Activated naive CD4-positive, alpha-beta T cell treated with anti-CD3 and anti-CD28 coated beads, Interleukin-2, amount 10 ng/mL, durations not matched to agents 7 days and 5 days (primary cell): Measurements from ENCODE around the gene NAB2.

Experiments used
- CTCF ChIA-PET: fragments of 350-600 bp; sonication (Branson Sonifier 250); formaldehyde crosslinking; loops from one replicate; lab custom pipeline; 2021; ENCODE audit warnings: antibody characterized with exemption; lab: Charles Lee
- DNase-seq: peaks from one replicate; pipeline ENCODE4 v3.0.0-alpha.2; 2020
- H3K27ac Mint-ChIP-seq: one replicate; pipeline ENCODE4 v1.8.0; 2021; ENCODE audit warnings: mild to moderate bottlenecking, moderate library complexity, mixed read lengths
- H3K27me3 Mint-ChIP-seq: one replicate; pipeline ENCODE4 v1.8.0; 2021; ENCODE audit warnings: mild to moderate bottlenecking, mixed read lengths
- H3K36me3 Mint-ChIP-seq: one replicate; pipeline ENCODE4 v1.8.0; 2021; ENCODE audit warnings: mixed read lengths
- H3K4me1 Mint-ChIP-seq: one replicate; pipeline ENCODE4 v1.8.0; 2021; ENCODE audit warnings: mixed read lengths
- H3K4me3 Mint-ChIP-seq: one replicate; pipeline ENCODE4 v1.8.0; 2021; ENCODE audit warnings: mild to moderate bottlenecking, moderate library complexity, mixed read lengths
- H3K9me3 Mint-ChIP-seq: one replicate; pipeline ENCODE4 v1.8.0; 2021; ENCODE audit warnings: mixed read lengths

NAB2 gene, protein sequence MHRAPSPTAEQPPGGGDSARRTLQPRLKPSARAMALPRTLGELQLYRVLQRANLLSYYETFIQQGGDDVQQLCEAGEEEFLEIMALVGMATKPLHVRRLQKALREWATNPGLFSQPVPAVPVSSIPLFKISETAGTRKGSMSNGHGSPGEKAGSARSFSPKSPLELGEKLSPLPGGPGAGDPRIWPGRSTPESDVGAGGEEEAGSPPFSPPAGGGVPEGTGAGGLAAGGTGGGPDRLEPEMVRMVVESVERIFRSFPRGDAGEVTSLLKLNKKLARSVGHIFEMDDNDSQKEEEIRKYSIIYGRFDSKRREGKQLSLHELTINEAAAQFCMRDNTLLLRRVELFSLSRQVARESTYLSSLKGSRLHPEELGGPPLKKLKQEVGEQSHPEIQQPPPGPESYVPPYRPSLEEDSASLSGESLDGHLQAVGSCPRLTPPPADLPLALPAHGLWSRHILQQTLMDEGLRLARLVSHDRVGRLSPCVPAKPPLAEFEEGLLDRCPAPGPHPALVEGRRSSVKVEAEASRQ

DNA sequence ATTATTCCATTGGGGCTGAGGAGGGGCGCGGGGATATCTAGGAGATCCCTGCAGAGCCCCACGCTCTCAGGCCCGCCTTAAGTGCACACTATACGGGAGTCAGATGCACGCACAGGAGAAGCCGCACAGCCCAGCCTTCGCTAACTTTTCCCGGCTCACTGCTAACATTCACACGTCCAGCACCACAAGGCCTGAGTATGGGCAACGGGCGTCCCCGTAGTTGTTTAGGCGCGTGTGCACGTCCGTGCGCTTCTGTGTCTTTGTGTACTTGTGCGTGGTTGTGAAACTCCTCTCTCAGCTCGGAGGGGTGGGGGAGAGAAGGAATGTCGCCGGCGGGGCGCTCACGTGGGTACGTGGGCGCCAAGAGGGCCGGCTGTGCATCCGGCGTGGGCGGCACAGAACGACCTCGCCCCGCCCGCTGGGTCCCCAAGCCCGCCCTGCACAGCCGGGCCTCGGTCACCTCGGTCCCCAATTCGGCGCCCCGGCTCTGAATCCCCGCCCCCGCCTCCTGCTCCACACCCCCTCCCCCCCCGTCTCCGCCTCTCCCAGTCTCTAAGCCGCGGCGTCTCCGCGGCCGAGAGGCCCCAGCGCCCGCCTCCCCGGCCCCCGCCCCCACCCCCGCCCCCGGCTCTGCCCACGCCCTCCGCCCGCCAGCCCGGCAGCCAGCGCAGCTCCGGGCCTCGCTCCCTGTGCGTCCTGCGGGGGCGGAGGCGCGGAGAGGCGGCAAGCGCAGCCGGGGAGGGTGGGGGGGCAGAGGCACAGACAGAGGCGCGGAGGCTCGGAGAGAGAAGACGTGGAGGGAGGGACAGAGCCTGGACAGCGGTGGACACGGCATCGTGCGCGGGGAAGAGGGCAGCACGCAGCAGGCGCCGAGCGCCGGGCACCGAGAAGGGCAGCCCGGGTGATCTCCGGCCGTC, at the start of gene NAB2:
Gene NAB2 (plus strand): TSS at position 761 of the 917 bp plus-strand sequence. CDS start 158 bp downstream, outside the sequence.
- Mint-ChIP-seq H3K4me1 (peaks cover 67% of the 10 kb centered on the region), H3K27me3 (no peaks in the 10 kb centered on the region)

GRCh38 chr12:57040211-57040610, 48.7 kb upstream of the NAB2 start:
- no peaks in the 10 kb centered on the region for H3K4me1 Mint-ChIP-seq
- CTCF ChIA-PET = interaction anchor here (0.8 to 1.8 kb wide), 3 partner anchors 20 to 31 kb away, joined by 4 read pairs; no protein-coding TSS in a partner anchor
- no peaks in the 10 kb centered on the region for H3K36me3 Mint-ChIP-seq
- H3K4me3 Mint-ChIP-seq = no peak overlapping the region
- H3K27ac Mint-ChIP-seq = no peak overlapping the region
- no peak for DNase-seq
- H3K27me3 Mint-ChIP-seq = peaks cover 40% of the 10 kb centered on the region
- H3K9me3 Mint-ChIP-seq = no peaks in the 10 kb centered on the region

More for the DNA sequence above, at the start of gene NAB2:
- Mint-ChIP-seq H3K9me3 (no peaks in the 10 kb centered on the region), H3K4me3 (peak within 1 kb of the TSS; percentile 88), H3K36me3 (peaks cover 19% of the 10 kb centered on the region), H3K27ac (peak within 1 kb of the TSS; percentile 94)
- DNase-seq = peak; percentile 97
- CTCF ChIA-PET = interaction anchor here (0.9 to 2.9 kb wide), 6 partner anchors 9 to 671 kb away, joined by 3 to 19 read pairs (median 6); partner anchors contain the start of genes NEMP1 and STAT6

DNA sequence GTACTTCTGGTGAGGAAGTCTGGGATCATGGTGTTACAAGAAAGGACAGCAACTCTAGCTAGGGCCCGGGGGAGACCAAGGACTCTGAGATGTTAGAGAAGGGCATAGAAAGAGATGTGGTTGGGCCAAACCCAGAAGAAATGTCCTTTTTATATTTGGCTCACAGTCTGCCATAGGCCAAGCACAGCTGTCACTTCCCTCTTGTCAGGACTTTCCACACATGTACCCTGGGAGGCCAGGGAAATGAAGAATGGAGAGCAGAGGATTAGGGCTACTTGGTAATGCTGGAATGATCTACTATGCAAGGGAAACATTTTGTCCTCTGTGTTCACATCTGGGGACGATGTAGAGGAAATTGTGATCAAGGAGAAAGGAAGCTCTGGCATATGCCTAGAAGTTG, 48.2 kb upstream of the NAB2 start:
- Mint-ChIP-seq H3K4me1 (no peaks in the 10 kb centered on the region), H3K4me3 (no peak overlapping the region), H3K36me3 (no peaks in the 10 kb centered on the region), H3K27me3 (peaks cover 40% of the 10 kb centered on the region), H3K9me3 (no peaks in the 10 kb centered on the region), H3K27ac (no peak overlapping the region)
- no peak for DNase-seq
- CTCF ChIA-PET = interaction anchor here (0.8 to 1.8 kb wide), 5 partner anchors 19 to 71 kb away, joined by 3 to 4 read pairs (median 4); partner anchors contain the start of gene STAT6

DNA sequence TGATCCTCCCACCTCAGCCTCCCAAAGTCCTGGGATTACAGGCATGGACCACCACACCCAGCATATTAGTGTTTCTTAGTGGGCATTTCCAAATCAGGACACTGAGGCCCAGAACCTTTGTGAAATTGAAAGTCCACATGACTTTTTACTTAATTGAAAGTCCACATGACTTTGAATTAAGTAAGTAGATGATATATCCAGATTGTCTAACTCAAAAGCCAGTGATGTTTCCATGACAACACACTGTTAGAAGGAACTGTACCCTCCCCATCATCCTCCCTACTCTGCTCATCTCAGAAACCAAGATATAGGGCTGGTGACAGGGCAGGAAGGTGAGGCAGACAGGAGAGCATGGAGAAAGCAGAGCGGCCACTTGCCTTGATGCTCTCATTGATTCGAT, 46.2 kb upstream of the NAB2 start:
- DNase-seq = no peak
- CTCF ChIA-PET = interaction anchor here (1.0 to 1.6 kb wide), 2 partner anchors 10 to 12 kb away, joined by 3 to 6 read pairs; no protein-coding TSS in a partner anchor
- Mint-ChIP-seq H3K4me1 (peaks cover 19% of the 10 kb centered on the region), H3K36me3 (no peaks in the 10 kb centered on the region), H3K27me3 (peaks cover 38% of the 10 kb centered on the region), H3K9me3 (no peaks in the 10 kb centered on the region), H3K27ac (no peak overlapping the region), H3K4me3 (no peak overlapping the region)

DNA sequence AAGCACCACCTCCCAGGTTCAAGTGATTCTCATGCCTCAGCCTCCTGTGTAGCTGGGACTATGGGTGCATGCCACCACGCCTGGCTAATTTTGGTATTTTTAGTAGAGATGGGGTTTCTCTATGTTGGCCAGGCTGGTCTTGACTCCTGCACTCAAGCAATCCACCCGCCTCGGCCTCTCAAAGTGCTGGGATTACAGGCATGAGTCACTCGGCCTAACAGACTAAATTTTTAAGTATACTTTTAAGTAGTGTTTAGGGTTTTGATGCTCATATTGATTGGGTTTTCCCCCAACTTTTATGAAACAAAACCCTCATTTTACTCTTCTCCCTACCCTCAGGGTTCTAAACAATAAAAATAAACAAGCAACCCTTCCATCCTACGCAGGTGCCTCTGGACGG, 44.4 kb upstream of the NAB2 start:
- no peak for DNase-seq
- H3K27ac Mint-ChIP-seq = no peak overlapping the region
- no peaks in the 10 kb centered on the region for H3K9me3 Mint-ChIP-seq
- no peak overlapping the region for H3K4me3 Mint-ChIP-seq
- peaks cover 34% of the 10 kb centered on the region for H3K4me1 Mint-ChIP-seq
- CTCF ChIA-PET = interaction anchor here (1.0 to 1.4 kb wide), 2 partner anchors 12 to 18 kb away, joined by 3 to 4 read pairs; no protein-coding TSS in a partner anchor
- peaks cover 27% of the 10 kb centered on the region for H3K27me3 Mint-ChIP-seq
- no peaks in the 10 kb centered on the region for H3K36me3 Mint-ChIP-seq

DNA sequence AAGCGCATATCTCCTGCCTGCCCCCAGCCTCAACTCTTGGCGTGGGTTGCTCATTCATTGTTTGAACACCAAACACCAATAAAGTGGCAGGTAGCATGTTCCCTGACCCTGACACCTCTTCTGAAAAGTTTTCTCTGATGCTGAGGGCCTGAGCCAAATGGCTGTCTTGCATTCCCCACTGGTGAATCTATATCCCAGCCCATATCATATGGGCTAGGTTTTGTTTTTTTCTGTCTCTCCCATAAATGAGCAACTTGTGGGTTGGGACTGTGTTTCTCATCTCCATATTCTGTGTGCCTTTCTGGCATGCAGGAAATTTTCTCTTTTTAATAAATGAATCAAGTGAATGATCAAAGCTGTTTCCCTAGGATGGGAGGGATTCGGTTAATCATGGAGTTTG, 44.0 kb upstream of the NAB2 start:
- Mint-ChIP-seq H3K27ac (no peak overlapping the region), H3K36me3 (no peaks in the 10 kb centered on the region), H3K9me3 (no peaks in the 10 kb centered on the region), H3K27me3 (peaks cover 26% of the 10 kb centered on the region), H3K4me3 (no peak overlapping the region), H3K4me1 (peaks cover 34% of the 10 kb centered on the region)
- CTCF ChIA-PET = interaction anchor here (1.0 kb wide), 1 partner anchor 12 kb away, joined by 3 read pairs; no protein-coding TSS in a partner anchor
- DNase-seq = no peak

DNA sequence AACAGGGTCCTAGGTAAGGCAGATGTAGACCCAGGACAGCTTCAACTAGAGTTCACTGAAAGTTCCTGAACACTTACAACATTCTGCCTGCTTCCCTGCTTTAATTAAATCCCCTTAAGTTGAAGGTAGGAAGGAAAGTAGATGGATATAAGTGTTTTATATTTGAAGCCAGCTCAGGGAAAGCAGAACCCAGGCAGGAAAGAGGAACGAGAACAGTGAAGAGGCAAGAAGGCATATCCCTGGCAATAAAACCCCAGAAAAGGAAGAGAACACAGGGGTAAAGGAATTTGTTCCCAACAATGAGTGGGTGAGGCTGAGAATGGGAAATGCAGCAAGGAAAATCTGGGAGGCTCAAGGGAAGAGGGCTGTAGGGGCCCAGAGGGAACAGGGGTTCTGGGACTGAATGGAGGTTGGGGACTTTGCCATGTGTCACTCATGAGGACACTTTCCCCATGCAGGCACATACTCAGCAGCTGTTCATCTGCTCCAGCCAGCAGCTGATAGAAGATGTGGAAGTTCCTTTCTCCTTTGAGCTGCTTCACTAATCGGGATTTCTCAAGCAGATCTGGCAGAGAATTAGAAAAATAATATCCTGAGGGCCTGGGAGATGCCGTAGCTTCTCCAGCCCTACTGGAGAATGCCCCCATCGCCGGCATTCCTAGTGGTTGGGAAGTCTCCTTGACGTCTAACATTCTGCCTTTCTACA, 42.7 kb upstream of the NAB2 start:
- CTCF ChIA-PET = interaction anchor here (0.7 to 6.9 kb wide), 7 partner anchors 14 to 66 kb away, joined by 3 to 30 read pairs (median 4); no protein-coding TSS in a partner anchor
- peaks cover 24% of the 10 kb centered on the region for H3K27me3 Mint-ChIP-seq
- DNase-seq = no peak
- peak overlapping the region; percentile 33 for H3K27ac Mint-ChIP-seq
- no peaks in the 10 kb centered on the region for H3K36me3 Mint-ChIP-seq
- H3K9me3 Mint-ChIP-seq = no peaks in the 10 kb centered on the region
- H3K4me3 Mint-ChIP-seq = no peak overlapping the region
- peaks cover 34% of the 10 kb centered on the region for H3K4me1 Mint-ChIP-seq

DNA sequence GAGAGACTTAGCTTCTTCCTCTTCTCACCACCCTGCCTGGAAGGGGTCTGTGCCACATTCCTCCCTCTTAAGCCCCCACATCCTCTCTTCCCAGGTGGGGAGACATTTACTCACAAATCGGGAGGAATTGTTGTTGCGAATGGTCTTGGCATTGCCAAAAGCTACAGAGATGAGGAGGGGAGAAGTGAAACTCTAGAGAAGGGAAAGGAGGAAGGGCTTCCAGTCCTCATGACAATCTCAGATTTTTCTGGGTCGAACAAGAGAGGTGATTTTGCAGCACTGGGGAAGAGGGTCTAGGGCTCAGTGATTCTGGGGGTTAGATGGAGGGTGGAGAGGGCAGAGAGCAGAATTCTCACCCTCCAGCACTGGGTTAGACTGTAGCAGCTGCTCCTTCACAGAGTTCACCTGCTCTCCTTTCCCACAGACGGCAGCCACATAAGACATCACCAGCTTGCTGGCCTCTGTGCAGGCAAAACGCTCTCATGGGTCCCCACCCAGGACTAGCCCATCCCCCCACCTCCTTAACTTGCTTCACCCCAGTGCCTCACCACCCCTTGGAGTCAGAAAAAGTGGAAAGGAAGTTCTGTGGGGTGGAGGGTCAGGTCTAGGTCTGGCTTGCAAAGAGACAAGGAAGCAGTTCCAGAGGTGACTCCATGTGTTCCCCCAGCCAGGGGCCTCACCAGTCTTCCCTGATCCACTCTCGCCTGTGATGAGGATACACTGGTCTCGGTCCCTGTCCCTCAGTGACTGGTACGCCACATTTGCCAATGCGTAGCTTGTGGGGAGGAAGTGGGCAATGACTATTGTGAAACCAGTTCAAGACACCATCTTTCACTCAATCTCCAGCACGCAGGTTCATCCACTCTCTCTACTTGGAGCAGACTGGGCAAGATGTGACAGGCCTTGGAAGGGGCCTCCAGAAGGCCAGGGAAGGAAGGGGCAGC, 41.7 kb upstream of the NAB2 start:
- no peak overlapping the region for H3K4me3 Mint-ChIP-seq
- DNase-seq = peak; percentile 68
- peaks cover 34% of the 10 kb centered on the region for H3K4me1 Mint-ChIP-seq
- CTCF ChIA-PET = interaction anchor here (0.7 to 6.9 kb wide), 14 partner anchors 10 to 193 kb away, joined by 3 to 30 read pairs (median 4); no protein-coding TSS in a partner anchor
- H3K36me3 Mint-ChIP-seq = no peaks in the 10 kb centered on the region
- peaks cover 20% of the 10 kb centered on the region for H3K27me3 Mint-ChIP-seq
- H3K27ac Mint-ChIP-seq = peak overlapping the region; percentile 85
- H3K9me3 Mint-ChIP-seq = no peaks in the 10 kb centered on the region

DNA sequence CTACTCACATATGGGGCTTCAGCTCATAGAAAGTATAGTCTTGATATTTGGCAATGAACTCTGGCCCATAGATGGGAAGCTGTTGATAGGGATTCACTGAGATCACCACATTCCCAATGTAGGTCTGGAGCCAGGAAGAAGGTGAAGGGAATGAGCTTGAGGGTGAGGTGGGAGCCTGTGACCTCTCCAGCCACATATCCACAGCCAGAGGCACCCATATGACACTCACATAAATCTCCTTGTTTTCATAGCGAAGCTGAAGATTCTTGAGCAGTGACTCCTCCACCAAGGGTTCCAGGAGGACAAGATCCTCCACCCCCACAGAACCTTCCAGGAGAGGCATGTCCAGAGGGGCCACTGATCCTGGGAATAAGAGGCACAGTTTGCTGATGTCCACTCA, 40.9 kb upstream of the NAB2 start:
- no peaks in the 10 kb centered on the region for H3K9me3 Mint-ChIP-seq
- CTCF ChIA-PET = interaction anchor here (0.8 to 6.9 kb wide), 11 partner anchors 9 to 192 kb away, joined by 3 to 30 read pairs (median 6); no protein-coding TSS in a partner anchor
- peaks cover 34% of the 10 kb centered on the region for H3K4me1 Mint-ChIP-seq

GRCh38 chr12:57048423-57049118, 40.3 kb upstream of the NAB2 start:
- H3K27ac Mint-ChIP-seq = no peak overlapping the region
- peaks cover 12% of the 10 kb centered on the region for H3K27me3 Mint-ChIP-seq
- no peak for DNase-seq
- peaks cover 1% of the 10 kb centered on the region for H3K9me3 Mint-ChIP-seq
- peaks cover 34% of the 10 kb centered on the region for H3K4me1 Mint-ChIP-seq
- no peak overlapping the region for H3K4me3 Mint-ChIP-seq
- CTCF ChIA-PET = interaction anchor here (0.8 to 6.9 kb wide), 12 partner anchors 9 to 192 kb away, joined by 3 to 30 read pairs (median 5); no protein-coding TSS in a partner anchor
- H3K36me3 Mint-ChIP-seq = peaks cover 9% of the 10 kb centered on the region

More for the DNA sequence above, 40.9 kb upstream of the NAB2 start:
- no peak for DNase-seq
- peaks cover 4% of the 10 kb centered on the region for H3K36me3 Mint-ChIP-seq
- H3K27me3 Mint-ChIP-seq = peaks cover 18% of the 10 kb centered on the region
- no peak overlapping the region for H3K4me3 Mint-ChIP-seq
- H3K27ac Mint-ChIP-seq = peak overlapping the region; percentile 85

- Mint-ChIP-seq H3K27ac (no peak overlapping the region), H3K27me3 (peaks cover 8% of the 10 kb centered on the region), H3K9me3 (peaks cover 2% of the 10 kb centered on the region), H3K4me3 (no peak overlapping the region), H3K36me3 (peaks cover 15% of the 10 kb centered on the region), H3K4me1 (peaks cover 34% of the 10 kb centered on the region)
- no peak for DNase-seq
- CTCF ChIA-PET = interaction anchor here (1.1 to 6.9 kb wide), 7 partner anchors 11 to 44 kb away, joined by 3 to 30 read pairs (median 8); no protein-coding TSS in a partner anchor
These were observed 39.8 kb upstream of the NAB2 start for GRCh38 chr12:57049119-57049446.
